T-cell (primary cell): ENCODE measurements around the gene RTBDN. TPM values are rescaled to one million over a fixed set of nuclear protein-coding genes. Genes with fewer than 3 reads are reported as not detected.

Experiments
- ATAC-seq, 4 experiments: fragments of 200-7000 bp in 3 of 4; fragments of 150-1000 bp in 1 of 4; cut with Tn5 transposase; replicated peaks in 1 of 4; 1 replicate in 3 of 4; 2 replicates in 1 of 4; pipeline ENCODE4 v1.10.0; 2021; ENCODE audit warnings: moderate library complexity in 3 of 4, mild to moderate bottlenecking in 2 of 4, moderate number of reproducible peaks in 1 of 4
- CTCF ChIA-PET, 2 donors: fragments of 300-600 bp; sonication (Branson Sonifier 250); formaldehyde crosslinking; loops; one replicate each; lab custom pipeline; 2022; ENCODE audit warnings: antibody characterized with exemption in 2 of 2; lab: Charles Lee
- POLR2A ChIA-PET, 2 donors: fragments of 300-600 bp; sonication (Branson Sonifier 250); formaldehyde crosslinking; loops; one replicate each; lab custom pipeline; 2022; ENCODE audit warnings: antibody characterized with exemption in 2 of 2; lab: Charles Lee
- DNase-seq, 35 experiments: peaks; one replicate each; pipeline versions ENCODE4 v3.0.0 to v3.0.0-alpha.2; 2013 to 2023
- H3K27ac ChIP-seq: one replicate; pipeline ENCODE4 v1.5.1; 2013; ENCODE audit warnings: low read length
- H3K27me3 ChIP-seq, 2 experiments: replicated peaks in 1 of 2; 1 replicate in 1 of 2; 2 replicates in 1 of 2; pipeline versions ENCODE4 v1.6.1 to v1.7.0; 2013; ENCODE audit warnings: low read length in 1 of 2, mixed read lengths in 1 of 2; ENCODE audit not compliant: control insufficient read depth in 2 of 2, insufficient read depth in 2 of 2; ENCODE audit errors: extremely low read depth in 1 of 2
- H3K36me3 ChIP-seq, 2 donors: 1 replicate in 1 of 2; 2 replicates in 1 of 2; pipeline versions ENCODE4 v1.6.1 to v1.7.0; 2013; ENCODE audit warnings: low read length in 1 of 2; ENCODE audit not compliant: control insufficient read depth in 2 of 2, insufficient read depth in 1 of 2; ENCODE audit errors: extremely low read depth in 1 of 2
- H3K4me1 ChIP-seq, 2 experiments: 1 replicate in 1 of 2; 2 replicates in 1 of 2; pipeline versions ENCODE4 v1.6.1 to v1.7.0; 2013; ENCODE audit warnings: low read length in 2 of 2, mixed read lengths in 1 of 2; ENCODE audit not compliant: insufficient read depth in 2 of 2, control insufficient read depth in 1 of 2; ENCODE audit errors: extremely low read depth in 1 of 2
- H3K4me3 ChIP-seq, 2 donors: 1 replicate in 1 of 2; 2 replicates in 1 of 2; pipeline versions ENCODE4 v1.5.1 to v1.7.0; 2013; ENCODE audit warnings: mild to moderate bottlenecking in 2 of 2, low read length in 1 of 2, moderate library complexity in 1 of 2; ENCODE audit not compliant: control insufficient read depth in 1 of 2; ENCODE audit errors: extremely low read depth in 1 of 2
- H3K9me3 ChIP-seq: 2 replicates; pipeline ENCODE4 v1.7.0; 2013
- H3K27ac Mint-ChIP-seq, 2 donors: one replicate each; pipeline ENCODE4 v1.8.0; 2020 to 2021; ENCODE audit warnings: mild to moderate bottlenecking in 2 of 2, mixed read lengths in 2 of 2
- H3K27me3 Mint-ChIP-seq, 2 donors: one replicate each; pipeline ENCODE4 v1.8.0; 2021 to 2022; ENCODE audit warnings: mixed read lengths in 2 of 2
- H3K36me3 Mint-ChIP-seq: one replicate; pipeline ENCODE4 v1.8.0; 2021; ENCODE audit warnings: mixed read lengths
- H3K4me1 Mint-ChIP-seq, 3 donors: one replicate each; pipeline ENCODE4 v1.8.0; 2020 to 2022; ENCODE audit warnings: mixed read lengths in 3 of 3, mild to moderate bottlenecking in 1 of 3
- H3K4me3 Mint-ChIP-seq, 3 donors: one replicate each; pipeline ENCODE4 v1.8.0; 2020 to 2022; ENCODE audit warnings: mild to moderate bottlenecking in 3 of 3, mixed read lengths in 3 of 3, moderate library complexity in 3 of 3
- H3K9me3 Mint-ChIP-seq, 3 donors: one replicate each; pipeline ENCODE4 v1.8.0; 2020 to 2022; ENCODE audit warnings: mixed read lengths in 3 of 3
- whole genome bisulfite sequencing: methylation state at CpG from one replicate; pipeline ENCODE4 v1.1.5; 2013; ENCODE audit warnings: missing lambda C conversion rate; ENCODE audit not compliant: insufficient coverage; 5-methylcytosine and 5-hydroxymethylcytosine counted together
- total RNA-seq, 35 experiments: library from RNA in 6 of 35; stranded (reverse) in 6 of 35; fragments of 120-200 nt in 1 of 35; gene quantifications; one replicate each; pipeline versions ENCODE4 v1.2.1 to v1.2.4 and lab custom pipeline; 2013 to 2026

Gene RTBDN
- total RNA-seq, 5 donors from 2014 or later (not counting 1 experiment from before 2014, with no cell fraction given) = not detected

- DNase-seq (peak; percentile 51 to 90 (median 71)), ATAC-seq (peak in 3 of 4 experiments; percentile 30 to 31 (median 31))
- CTCF ChIA-PET = interaction anchor here (1.7 to 4.1 kb wide), 6 partner anchors 14 to 20 kb away, joined by 4 to 32 read pairs (median 12); partner anchors contain the start of gene JUNB (in 1 of the 2)
- WGBS = 10% methylated on average over 35 of the region's 43 CpGs
- POLR2A ChIA-PET = interaction anchor here (0.6 to 2.8 kb wide), 6 partner anchors 14 to 74 kb away, joined by 4 to 10 read pairs (median 6); partner anchors contain the start of gene JUNB (in 1 of the 2)
- Mint-ChIP-seq H3K27me3 (no peaks in the 10 kb centered on the region), H3K27ac (peak overlapping the region; percentile 88), H3K36me3 (no peaks in the 10 kb centered on the region), H3K4me1 (peaks cover 38 to 46% (median 41%) of the 10 kb centered on the region in 3 donors), H3K4me3 (peak overlapping the region; percentile 77 to 83 (median 82)), H3K9me3 (no peaks in the 10 kb centered on the region)
- H3K27ac ChIP-seq = peak overlapping the region; percentile 89
- no peaks in the 10 kb centered on the region for H3K27me3 ChIP-seq
- H3K9me3 ChIP-seq = no peaks in the 10 kb centered on the region
- H3K4me3 ChIP-seq = peak overlapping the region; percentile 65 to 88
- no peaks in the 10 kb centered on the region for H3K36me3 ChIP-seq
- peaks cover 13 to 62% of the 10 kb centered on the region in 2 experiments for H3K4me1 ChIP-seq
These were observed 57.0 kb downstream of the RTBDN start for GRCh38 chr19:12777217-12778016.

Other genes starting within 250 kb of the RTBDN start
- 10 to 100 TPM; 11.8 to 14.0 (median 12.4) TPM for gene ZNF490, start 223.8 kb downstream of the RTBDN start, total RNA-seq
- 10 to 100 TPM; 33.4 to 54.6 (median 43.9) TPM for gene ZNF791, start 223.7 kb downstream of the RTBDN start, total RNA-seq
- 100 to 1,000 TPM in 4 of 5 donors, 10 to 100 TPM in 1; 96.0 to 159 (median 149) TPM for gene MAN2B1, start 167.8 kb downstream of the RTBDN start, total RNA-seq
- gene WDR83, start 167.8 kb downstream of the RTBDN start, total RNA-seq = 10 to 100 TPM in 4 of 5 donors, 1 to 10 TPM in 1; 7.7 to 24.3 (median 17.6) TPM
- 100 to 1,000 TPM; 141 to 195 (median 177) TPM for gene DHPS, start 152.7 kb downstream of the RTBDN start, total RNA-seq
- gene GNG14, start 146.6 kb downstream of the RTBDN start, total RNA-seq = not detected
- 1 to 10 TPM; 3.4 to 6.2 (median 4.7) TPM for gene FBXW9, start 137.9 kb downstream of the RTBDN start, total RNA-seq
- gene TNPO2, start 110.6 kb downstream of the RTBDN start, total RNA-seq = 10 to 100 TPM; 53.7 to 78.8 (median 62.6) TPM
- 100 to 1,000 TPM; 167 to 256 (median 254) TPM for gene TRIR, start 99.9 kb downstream of the RTBDN start, total RNA-seq
- gene GET3, start 97.1 kb downstream of the RTBDN start, total RNA-seq = 10 to 100 TPM; 24.6 to 39.3 (median 34.1) TPM
- under 1 TPM in 1 of 5 donors, not detected in 4; 0.16 TPM for gene BEST2, start 82.8 kb downstream of the RTBDN start, total RNA-seq
- 10 to 100 TPM; 19.7 to 26.6 (median 22.8) TPM for gene HOOK2, start 59.0 kb downstream of the RTBDN start, total RNA-seq
- gene JUNB, start 43.1 kb downstream of the RTBDN start, total RNA-seq = 1,000 to 10,000 TPM in 2 of 5 donors, 100 to 1,000 TPM in 3; 117 to 2,289 (median 138) TPM
- gene PRDX2, start 32.8 kb downstream of the RTBDN start, total RNA-seq = 100 to 1,000 TPM in 3 of 5 donors, 10 to 100 TPM in 2; 94.5 to 150 (median 134) TPM
- gene THSD8, start 32.5 kb downstream of the RTBDN start, total RNA-seq = 1 to 10 TPM in 1 of 5 donors, under 1 TPM in 3, not detected in 1; 0.63 to 2.4 (median 0.97) TPM
- 10 to 100 TPM in 3 of 5 donors, 1 to 10 TPM in 2; 4.7 to 18.0 (median 15.0) TPM for gene RNASEH2A, start 28.0 kb downstream of the RTBDN start, total RNA-seq
- gene MAST1, start 3.9 kb upstream of the RTBDN start, total RNA-seq = under 1 TPM; 0.29 to 0.75 (median 0.43) TPM
- 10 to 100 TPM; 13.4 to 32.1 (median 26.5) TPM for gene DNASE2, start 46.9 kb upstream of the RTBDN start, total RNA-seq
- gene KLF1, start 52.6 kb upstream of the RTBDN start, total RNA-seq = under 1 TPM in 3 of 5 donors, not detected in 2; 0.36 to 0.67 (median 0.38) TPM
- gene GCDH, start 56.6 kb upstream of the RTBDN start, total RNA-seq = 10 to 100 TPM; 39.8 to 68.7 (median 60.0) TPM
- gene SYCE2, start 84.7 kb upstream of the RTBDN start, total RNA-seq = 1 to 10 TPM in 2 of 5 donors, not detected in 3; 2.5 to 2.8 TPM
- gene FARSA, start 99.1 kb upstream of the RTBDN start, total RNA-seq = 10 to 100 TPM; 28.3 to 86.2 (median 73.4) TPM
- 100 to 1,000 TPM; 429 to 530 (median 501) TPM for gene CALR, start 104.0 kb upstream of the RTBDN start, total RNA-seq
- gene RAD23A, start 111.3 kb upstream of the RTBDN start, total RNA-seq = 100 to 1,000 TPM in 3 of 5 donors, 10 to 100 TPM in 2; 82.0 to 116 (median 104) TPM
- 10 to 100 TPM in 3 of 5 donors, 1 to 10 TPM in 2; 6.2 to 22.6 (median 20.1) TPM for gene GADD45GIP1, start 122.6 kb upstream of the RTBDN start, total RNA-seq
- gene DAND5, start 135.0 kb upstream of the RTBDN start, total RNA-seq = not detected
- 1 to 10 TPM; 3.9 to 6.6 (median 6.3) TPM for gene NFIX, start 160.9 kb upstream of the RTBDN start, total RNA-seq